ENCODE measurements around the gene SLC5A11.

GRCh38 chr16:24821129-24821528 is 24.6 kb upstream of the SLC5A11 start:
- TF ChIP-seq CREM (CRISPR knock-in tag; IDR thresholded peaks at IDR 0.05) (no peak), CTCF (IDR thresholded peaks at IDR 0.05) (no peak), E2F1 (CRISPR knock-in tag; IDR thresholded peaks at IDR 0.05) (no peak), RELA (CRISPR knock-in tag; IDR thresholded peaks at IDR 0.05; ENCODE audit: borderline replicate concordance) (no peak), SOX15 (CRISPR knock-in tag; IDR thresholded peaks at IDR 0.05) (no peak), MLX (CRISPR knock-in tag; IDR thresholded peaks at IDR 0.05) (no peak), ZNF423 (CRISPR knock-in tag; IDR thresholded peaks at IDR 0.05) (no peak), ATF3 (CRISPR knock-in tag; conservative IDR thresholded peaks at IDR 0.05) (no peak), JUN (CRISPR knock-in tag; IDR thresholded peaks at IDR 0.05) (no peak), PREB (CRISPR knock-in tag; IDR thresholded peaks at IDR 0.05; ENCODE audit: borderline replicate concordance) (no peak), CREB1 (CRISPR knock-in tag; IDR thresholded peaks at IDR 0.05) (no peak), ZNF512 (CRISPR knock-in tag; IDR thresholded peaks at IDR 0.05; ENCODE audit: borderline replicate concordance) (no peak)

Data from WTC11 (cell line).